ENCODE results near the gene SSBP3.

GRCh38 chr1:54340434-54340833, 65.8 kb downstream of the SSBP3 start:
- TF ChIP-seq CTCF (IDR thresholded peaks at IDR 0.05; ENCODE audit: low read depth, low read length) (no peak), EZH2phosphoT487 (IDR thresholded peaks at IDR 0.05; ENCODE audit: low read depth) (no peak)
